Measurements from ENCODE around the gene MGAT2. TPM values are rescaled to one million over a fixed set of nuclear protein-coding genes. Genes with fewer than 3 reads are reported as not detected.

The MGAT2 gene
- total and polyA plus RNA-seq, 4 donors: 10.5 to 44.0 (median 28.7) TPM

- Histone ChIP-seq H3K9me3 (ENCODE audit: control insufficient read depth in 4 of 4, low read length in 3 of 4) (no peaks in the 10 kb centered on the region), H3K4me3 (ENCODE audit: low read depth in 1 of 3, low read length in 3 of 3) (peak overlapping the region; percentile 74 to 97 (median 77)), H3K9ac (ENCODE audit: low read depth in 1 of 2, low read length in 2 of 2) (peak overlapping the region; percentile 92 to 94), H3K27me3 (ENCODE audit: control insufficient read depth in 4 of 4, insufficient read depth in 4 of 4, low read length in 3 of 4) (no peaks in the 10 kb centered on the region), H3K36me3 (ENCODE audit: control insufficient read depth in 4 of 4, insufficient read depth in 3 of 4, low read depth in 1 of 4, low read length in 3 of 4) (no peaks in the 10 kb centered on the region), H3K4me1 (ENCODE audit: control insufficient read depth in 4 of 4, insufficient read depth in 4 of 4, low read length in 3 of 4) (peaks cover 2 to 35% (median 23%) of the 10 kb centered on the region in 4 donors), H3K27ac (ENCODE audit: low read depth in 1 of 2, low read length in 2 of 2) (peak overlapping the region; percentile 93 to 98)
- no peak for DNase-seq (ENCODE audit: low spot score)
- TF ChIP-seq FOXA1 (IDR thresholded peaks at IDR 0.05) (no peak), SP1 (IDR thresholded peaks at IDR 0.05) (no peak), MAX (IDR thresholded peaks at IDR 0.05) (no peak), CTCF (IDR thresholded peaks at IDR 0.05; ENCODE audit: low read depth, low read length, missing input control) (no peak), RXRA (IDR thresholded peaks at IDR 0.05) (no peak), GABPA (IDR thresholded peaks at IDR 0.05 in 1 of 2, conservative IDR thresholded peaks at IDR 0.05 in 1 of 2) (no peak), YY1 (IDR thresholded peaks at IDR 0.05) (no peak), HNF4G (IDR thresholded peaks at IDR 0.05) (no peak), EGR1 (IDR thresholded peaks at IDR 0.05; ENCODE audit: low read depth in 2 of 2) (no peak), FOXA2 (IDR thresholded peaks at IDR 0.05) (no peak), HNF4A (conservative IDR thresholded peaks at IDR 0.05) (no peak), JUND (IDR thresholded peaks at IDR 0.05) (no peak), ATF3 (IDR thresholded peaks at IDR 0.05) (no peak), RAD21 (IDR thresholded peaks at IDR 0.05) (no peak)
- under 1% methylated on average over 15 of the region's 15 CpGs for WGBS
Observed at GRCh38 chr14:49598189-49598484, 22.5 kb upstream of the MGAT2 start.

DNA sequence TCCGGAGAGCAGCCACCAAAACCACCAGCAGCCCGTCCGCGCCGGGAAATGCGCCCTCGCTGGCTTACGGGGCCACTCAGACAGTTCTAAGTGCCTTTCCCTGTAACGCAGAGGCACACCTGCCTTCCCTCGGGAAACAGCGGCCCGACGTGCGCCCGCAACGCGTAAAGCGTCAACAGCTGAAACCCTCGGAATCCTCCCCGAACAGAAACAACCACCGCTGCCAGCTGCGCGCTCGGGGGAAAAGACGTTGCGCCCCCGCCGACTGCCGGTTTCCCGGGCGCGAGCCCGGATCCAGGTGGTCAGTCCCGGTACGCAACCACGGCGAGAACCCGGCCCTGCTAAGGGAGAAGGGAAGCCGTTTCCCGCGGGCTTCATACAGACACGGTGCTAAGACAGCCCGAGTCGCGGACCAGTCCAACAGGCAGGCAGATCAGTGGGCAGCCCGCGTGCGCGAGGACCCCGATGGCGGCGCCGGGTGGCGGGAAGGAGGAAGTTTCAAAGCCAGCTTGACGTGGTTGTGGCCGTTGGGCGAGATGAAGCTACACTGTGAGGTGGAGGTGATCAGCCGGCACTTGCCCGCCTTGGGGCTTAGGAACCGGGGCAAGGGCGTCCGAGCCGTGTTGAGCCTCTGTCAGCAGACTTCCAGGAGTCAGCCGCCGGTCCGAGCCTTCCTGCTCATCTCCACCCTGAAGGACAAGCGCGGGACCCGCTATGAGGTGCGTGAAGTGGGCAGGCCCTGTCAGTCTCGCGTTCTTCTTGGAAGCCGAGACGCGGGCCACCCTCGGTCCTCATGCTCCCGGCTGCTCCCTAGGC is 21.9 kb upstream of the MGAT2 start, which contains the start of gene LRR1:
Gene LRR1, plus strand, starts transcription at position 456 of the 816 bp plus-strand sequence. Its CDS starts 81 bp downstream, at position 537.
- under 1% methylated on average over 77 of the region's 77 CpGs for WGBS
- Histone ChIP-seq H3K9ac (ENCODE audit: low read depth in 1 of 2, low read length in 2 of 2) (peak within 1 kb of the TSS; percentile 92 to 94), H3K27me3 (ENCODE audit: control insufficient read depth in 4 of 4, insufficient read depth in 4 of 4, low read length in 3 of 4) (no peaks in the 10 kb centered on the region), H3K27ac (ENCODE audit: low read depth in 1 of 2, low read length in 2 of 2) (peak within 1 kb of the TSS; percentile 93 to 98), H3K4me1 (ENCODE audit: control insufficient read depth in 4 of 4, insufficient read depth in 4 of 4, low read length in 3 of 4) (peaks cover 2 to 33% (median 22%) of the 10 kb centered on the region in 4 donors), H3K9me3 (ENCODE audit: control insufficient read depth in 4 of 4, low read length in 3 of 4) (no peaks in the 10 kb centered on the region), H3K4me3 (ENCODE audit: low read depth in 1 of 3, low read length in 3 of 3) (peak within 1 kb of the TSS; percentile 74 to 97 (median 77)), H3K36me3 (ENCODE audit: control insufficient read depth in 4 of 4, insufficient read depth in 3 of 4, low read depth in 1 of 4, low read length in 3 of 4) (no peaks in the 10 kb centered on the region)
- DNase-seq (ENCODE audit: low spot score): peak; percentile 95
- TF ChIP-seq RAD21 (IDR thresholded peaks at IDR 0.05) (peak; percentile 10 to 26), YY1 (IDR thresholded peaks at IDR 0.05) (peak; percentile 96), EGR1 (IDR thresholded peaks at IDR 0.05; ENCODE audit: low read depth in 2 of 2) (peak in 1 of 2 donors; percentile 23), GABPA (IDR thresholded peaks at IDR 0.05 in 1 of 2, conservative IDR thresholded peaks at IDR 0.05 in 1 of 2) (peak in 1 of 2 donors; percentile 27), FOXA2 (IDR thresholded peaks at IDR 0.05) (no peak), ATF3 (IDR thresholded peaks at IDR 0.05) (no peak), TAF1 (conservative IDR thresholded peaks at IDR 0.05) (peak; percentile 74), ZBTB33 (IDR thresholded peaks at IDR 0.05) (no peak), NR2F2 (IDR thresholded peaks at IDR 0.05) (no peak), RXRA (IDR thresholded peaks at IDR 0.05) (no peak), CTCF (IDR thresholded peaks at IDR 0.05; ENCODE audit: low read depth, low read length, missing input control) (no peak), REST (IDR thresholded peaks at IDR 0.05) (peak; percentile 54), JUND (IDR thresholded peaks at IDR 0.05) (no peak), SP1 (IDR thresholded peaks at IDR 0.05) (peak; percentile 27), HNF4G (IDR thresholded peaks at IDR 0.05) (no peak), MAX (IDR thresholded peaks at IDR 0.05) (no peak), HNF4A (conservative IDR thresholded peaks at IDR 0.05) (no peak), FOXA1 (IDR thresholded peaks at IDR 0.05) (no peak)

Measured in liver (tissue), 9 donors.